HK-2 (cell line): Measurements from ENCODE around the gene CHST11.

ENCODE experiments used
- DNase-seq: peaks from one replicate; pipeline ENCODE4 v3.0.0-alpha.2; 2018; ENCODE audit not compliant: unreplicated experiment

Gene CHST11

GRCh38 chr12:104718304-104718929 lies 261.7 kb downstream of the CHST11 start:
- DNase-seq = no peak

GRCh38 chr12:104719700-104720338 lies 263.1 kb downstream of the CHST11 start:
- no peak for DNase-seq

GRCh38 chr12:104720339-104721038 lies 263.7 kb downstream of the CHST11 start:
- no peak for DNase-seq

GRCh38 chr12:104721039-104721405 lies 264.3 kb downstream of the CHST11 start:
- DNase-seq = no peak

GRCh38 chr12:104721936-104722335 lies 265.2 kb downstream of the CHST11 start:
- DNase-seq = no peak

GRCh38 chr12:104722601-104723534 lies 266.1 kb downstream of the CHST11 start:
- DNase-seq = no peak

- no peak for DNase-seq
Measured at GRCh38 chr12:104723895-104724294, 267.1 kb downstream of the CHST11 start.

GRCh38 chr12:104724992-104725585 lies 268.3 kb downstream of the CHST11 start:
- no peak for DNase-seq

- no peak for DNase-seq
Measured at GRCh38 chr12:104725610-104726009, 268.9 kb downstream of the CHST11 start.

GRCh38 chr12:104727726-104728465 lies 271.1 kb downstream of the CHST11 start:
- DNase-seq = no peak

GRCh38 chr12:104729091-104729490 lies 272.3 kb downstream of the CHST11 start:
- DNase-seq = no peak

- DNase-seq = no peak
Measured at GRCh38 chr12:104729610-104730446, 273.1 kb downstream of the CHST11 start.

GRCh38 chr12:104730763-104731162 lies 274.0 kb downstream of the CHST11 start:
- DNase-seq = no peak

GRCh38 chr12:104733717-104734175 lies 277.0 kb downstream of the CHST11 start:
- DNase-seq = peak; percentile 26

GRCh38 chr12:104734541-104735095 lies 277.9 kb downstream of the CHST11 start:
- DNase-seq = no peak

- DNase-seq = no peak
Measured at GRCh38 chr12:104735801-104736200, 279.1 kb downstream of the CHST11 start.

GRCh38 chr12:104736307-104736706 lies 279.6 kb downstream of the CHST11 start:
- no peak for DNase-seq

GRCh38 chr12:104737113-104737512 lies 280.4 kb downstream of the CHST11 start:
- DNase-seq = no peak

GRCh38 chr12:104737791-104738301 lies 281.1 kb downstream of the CHST11 start:
- no peak for DNase-seq
